Measurements from ENCODE around the gene FLNB. TPM values are rescaled to one million over a fixed set of nuclear protein-coding genes. Genes with fewer than 3 reads are reported as not detected.
A peak's percentile ranks its signal among the peaks of the same experiment; 100 is the strongest.

FLNB gene
- total and polyA plus RNA-seq, 8 donors: 85.2 to 152 (median 102) TPM

DNA sequence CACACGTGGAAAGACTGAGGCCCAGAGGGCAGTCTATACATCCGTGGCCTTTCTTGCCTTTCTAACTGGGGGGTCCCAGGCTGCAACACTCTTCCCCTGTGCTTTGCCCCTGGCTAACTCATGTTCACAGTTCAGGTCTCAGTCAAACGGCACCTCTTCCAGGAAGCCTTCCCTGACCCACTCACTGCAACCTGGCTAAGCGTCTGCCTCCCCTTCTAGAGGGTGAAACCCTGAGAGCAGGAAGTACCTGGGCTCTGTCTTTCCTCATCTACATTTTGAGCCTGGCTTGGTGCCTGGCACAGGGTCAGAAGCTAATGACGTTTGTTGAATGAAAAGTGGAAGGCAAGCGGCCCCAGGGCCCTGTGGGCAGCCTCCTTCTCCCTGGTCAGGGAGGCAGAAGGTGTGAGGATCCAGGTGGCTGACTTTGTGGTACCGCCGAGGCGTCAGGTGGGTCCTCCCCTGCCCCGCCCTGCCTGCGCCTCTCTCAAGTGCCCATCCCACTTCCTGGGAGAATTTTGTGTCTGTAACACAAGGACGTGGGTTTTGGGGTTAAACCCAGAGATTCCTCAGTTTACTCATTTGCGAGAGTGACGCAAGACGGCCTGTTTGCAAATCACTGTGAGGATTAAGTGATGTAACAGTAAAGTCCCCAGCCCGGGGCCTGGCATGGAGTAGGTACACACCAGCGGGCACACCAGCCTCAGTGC lies 170.5 kb downstream of the FLNB start:
- TF ChIP-seq, protein P1, sequence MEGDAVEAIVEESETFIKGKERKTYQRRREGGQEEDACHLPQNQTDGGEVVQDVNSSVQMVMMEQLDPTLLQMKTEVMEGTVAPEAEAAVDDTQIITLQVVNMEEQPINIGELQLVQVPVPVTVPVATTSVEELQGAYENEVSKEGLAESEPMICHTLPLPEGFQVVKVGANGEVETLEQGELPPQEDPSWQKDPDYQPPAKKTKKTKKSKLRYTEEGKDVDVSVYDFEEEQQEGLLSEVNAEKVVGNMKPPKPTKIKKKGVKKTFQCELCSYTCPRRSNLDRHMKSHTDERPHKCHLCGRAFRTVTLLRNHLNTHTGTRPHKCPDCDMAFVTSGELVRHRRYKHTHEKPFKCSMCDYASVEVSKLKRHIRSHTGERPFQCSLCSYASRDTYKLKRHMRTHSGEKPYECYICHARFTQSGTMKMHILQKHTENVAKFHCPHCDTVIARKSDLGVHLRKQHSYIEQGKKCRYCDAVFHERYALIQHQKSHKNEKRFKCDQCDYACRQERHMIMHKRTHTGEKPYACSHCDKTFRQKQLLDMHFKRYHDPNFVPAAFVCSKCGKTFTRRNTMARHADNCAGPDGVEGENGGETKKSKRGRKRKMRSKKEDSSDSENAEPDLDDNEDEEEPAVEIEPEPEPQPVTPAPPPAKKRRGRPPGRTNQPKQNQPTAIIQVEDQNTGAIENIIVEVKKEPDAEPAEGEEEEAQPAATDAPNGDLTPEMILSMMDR (IDR thresholded peaks at IDR 0.05): no peak
- FAIRE-seq: no peak
- Histone ChIP-seq H3K9me3 (no peaks in the 10 kb centered on the region), H3K4me3 (no peak overlapping the region), H3K36me3 (no peaks in the 10 kb centered on the region), H3K27ac (no peak overlapping the region), H3K27me3 (no peaks in the 10 kb centered on the region), H3K4me1 (peaks cover 29 to 41% (median 37%) of the 10 kb centered on the region in 3 donors)
- intact Hi-C loops (cut with DNase I): no loop called here
- no peak for ATAC-seq
- 75 to 79% methylated on average over 17 of the region's 17 CpGs for WGBS, 2 donors
- DNase-seq: peak in 1 of 6 donors; percentile 52

DNA sequence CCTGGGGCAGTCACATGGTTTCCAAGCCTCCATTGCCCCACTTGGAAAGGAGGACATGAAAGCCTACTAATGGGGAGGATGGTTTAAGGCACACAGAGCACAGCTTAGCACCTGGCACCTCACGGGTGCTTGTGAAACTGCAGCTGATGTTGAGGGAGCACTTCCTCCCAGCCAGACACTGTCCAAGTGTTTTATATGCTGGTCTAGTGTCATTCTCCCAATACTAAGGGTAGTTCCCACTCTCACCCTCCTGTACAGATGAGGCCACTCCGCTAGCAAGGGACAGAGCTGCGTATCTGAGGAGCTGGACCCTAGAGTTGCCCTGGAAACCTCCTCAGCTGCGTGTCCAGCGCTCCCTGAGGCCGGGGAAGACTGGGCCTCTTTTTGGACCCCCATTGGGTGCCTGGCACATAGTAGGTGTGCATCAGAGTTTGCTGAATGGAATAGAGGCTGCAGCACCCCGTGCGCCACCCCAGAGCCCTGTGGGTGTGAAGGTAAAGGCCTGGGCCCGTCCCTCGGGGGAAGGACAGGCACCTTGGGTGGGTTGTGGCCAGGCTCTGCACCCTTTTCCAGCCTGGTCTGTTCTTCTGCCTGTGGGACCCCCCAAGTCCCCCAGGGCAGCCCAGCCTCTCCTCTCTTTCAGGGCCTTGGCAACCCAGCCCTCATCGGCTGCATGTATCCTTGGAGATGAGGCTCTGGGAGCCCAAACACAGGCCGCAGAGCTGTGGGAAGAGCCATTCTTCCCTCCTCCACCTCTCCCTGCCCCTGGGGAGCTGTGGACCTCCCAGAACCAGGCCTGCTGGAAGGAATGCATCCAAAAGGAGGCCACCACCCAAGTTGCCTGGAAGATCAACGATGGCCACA lies 171.2 kb downstream of the FLNB start:
- intact Hi-C loops (cut with DNase I): loop anchor here (5.0 to 10.0 kb wide), 3 partner anchors 115 to 235 kb away; no protein-coding TSS in a partner anchor
- no peak for FAIRE-seq
- H3K4me3 ChIP-seq: no peak overlapping the region

DNA sequence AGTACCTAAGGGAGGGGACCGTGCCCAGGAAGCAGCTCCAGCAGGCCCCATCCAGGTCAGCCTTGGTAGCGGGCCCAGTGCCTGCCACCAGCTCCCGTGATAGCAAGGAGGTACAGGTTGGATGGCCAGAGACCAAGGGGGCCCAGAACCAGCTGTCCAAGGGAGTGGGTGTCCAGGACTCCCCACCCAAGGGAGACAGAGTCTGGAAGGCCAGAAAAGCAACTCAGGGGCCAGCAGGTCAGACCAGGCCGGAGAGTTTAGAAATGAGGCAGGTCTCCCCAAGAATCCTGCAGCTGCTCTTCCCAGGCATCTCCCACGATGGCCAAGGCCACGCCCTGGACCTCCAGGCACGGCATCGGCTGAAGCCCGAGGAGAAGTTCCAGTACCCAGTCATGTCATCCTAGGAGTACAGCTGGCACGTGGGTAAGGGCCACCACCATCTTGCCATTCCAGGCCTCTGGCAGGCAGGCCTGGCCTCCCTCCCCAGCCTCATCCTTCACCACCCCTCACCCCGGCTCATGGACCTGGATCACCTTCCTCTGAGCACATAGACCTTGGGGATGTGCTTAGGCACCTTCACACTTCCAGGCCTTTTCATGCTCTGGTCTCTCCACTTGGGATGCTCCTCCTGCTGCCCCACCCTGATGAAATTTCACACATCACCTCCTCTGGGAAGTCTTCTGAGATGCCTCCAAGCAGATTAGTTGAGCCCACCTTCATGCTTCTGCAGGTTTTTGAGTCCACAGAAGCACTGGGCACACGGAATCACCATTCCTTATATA lies 172.1 kb downstream of the FLNB start:
- Histone ChIP-seq H3K4me1 (peaks cover 15 to 25% (median 21%) of the 10 kb centered on the region in 3 donors), H3K27me3 (no peaks in the 10 kb centered on the region), H3K27ac (no peak overlapping the region), H3K36me3 (no peaks in the 10 kb centered on the region), H3K4me3 (no peak overlapping the region), H3K9me3 (no peaks in the 10 kb centered on the region)
- DNase-seq: peak in 1 of 6 donors; percentile 50
- no peak for FAIRE-seq
- TF ChIP-seq, protein P1 (IDR thresholded peaks at IDR 0.05): no peak
- 83 to 91% methylated on average over 12 of the region's 12 CpGs for WGBS, 2 donors
- intact Hi-C loops (cut with DNase I): loop anchor here (5.0 to 10.0 kb wide), 3 partner anchors 115 to 235 kb away; no protein-coding TSS in a partner anchor
- no peak for ATAC-seq

More for the DNA sequence above, 171.2 kb downstream of the FLNB start:
- Histone ChIP-seq H3K36me3 (no peaks in the 10 kb centered on the region), H3K27me3 (no peaks in the 10 kb centered on the region), H3K27ac (no peak overlapping the region), H3K4me1 (peaks cover 23 to 33% (median 29%) of the 10 kb centered on the region in 3 donors), H3K9me3 (no peaks in the 10 kb centered on the region)
- WGBS, 2 donors: 90 to 97% methylated on average over 13 of the region's 13 CpGs
- DNase-seq: peak in 1 of 6 donors; percentile 53
- TF ChIP-seq, protein P1 (IDR thresholded peaks at IDR 0.05): no peak
- no peak for ATAC-seq

DNA sequence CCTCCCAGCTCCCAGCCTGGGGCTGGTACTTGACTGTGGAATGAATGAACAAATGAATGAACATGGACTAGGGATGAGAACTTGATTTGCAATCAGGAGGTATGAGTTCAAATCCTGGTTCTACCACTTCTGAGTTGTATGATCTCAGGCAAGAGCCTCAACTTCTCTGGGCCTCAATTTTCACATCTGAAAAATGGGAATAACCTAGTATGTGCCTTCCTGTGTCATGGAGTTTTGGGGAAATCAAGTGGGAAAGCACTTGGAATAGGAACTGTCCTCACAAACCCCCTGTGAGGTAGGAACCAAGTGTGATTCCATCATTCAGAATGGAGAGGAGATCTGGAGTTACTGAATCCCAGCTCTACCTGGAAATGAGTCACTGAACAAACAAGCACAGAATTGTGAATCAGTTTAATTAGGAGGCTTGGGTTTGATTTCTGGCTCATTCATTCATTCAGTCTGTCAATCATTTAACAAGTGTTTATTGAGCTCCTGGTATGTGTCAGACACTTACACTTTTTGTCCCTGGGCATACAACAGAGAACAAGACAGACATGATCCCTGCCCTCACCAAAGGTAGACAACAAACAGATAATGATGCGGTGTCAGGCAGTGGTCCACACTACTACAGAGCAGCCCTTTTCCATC lies 172.8 kb downstream of the FLNB start:
- Histone ChIP-seq H3K36me3 (no peaks in the 10 kb centered on the region), H3K27ac (no peak overlapping the region), H3K27me3 (no peaks in the 10 kb centered on the region), H3K4me3 (no peak overlapping the region), H3K9me3 (no peaks in the 10 kb centered on the region), H3K4me1 (peaks cover 7 to 18% (median 13%) of the 10 kb centered on the region in 3 donors)
- FAIRE-seq: no peak
- intact Hi-C loops (cut with DNase I): loop anchor here (5.0 to 10.0 kb wide), 3 partner anchors 114 to 234 kb away; no protein-coding TSS in a partner anchor
- DNase-seq: no peak
- ATAC-seq: no peak
- WGBS, 2 donors: 80 to 100% methylated on average over 1 of the region's 1 CpG
- TF ChIP-seq, protein P1 (IDR thresholded peaks at IDR 0.05): no peak

Measured in pancreas (tissue), 10 donors.